ENCODE data around the gene OR2D3. TPM values are rescaled to one million over a fixed set of nuclear protein-coding genes. Genes with fewer than 3 reads are reported as not detected.
"Not testable (repeated sequence)": the region's sequence is repeated elsewhere in the genome, so short reads cannot be mapped to it uniquely, and the experiment has no call there.

The OR2D3 gene
- total and polyA plus RNA-seq, 12 donors = not detected

- intact Hi-C loops (cut with DNase I) = no loop called here
- no peaks in the 10 kb centered on the region for H3K36me3 ChIP-seq (replicated peaks in 1 of 2)
- H3K4me3 ChIP-seq = no peak overlapping the region
- H3K4me1 ChIP-seq (replicated peaks in 1 of 2) = no peaks in the 10 kb centered on the region
- H3K9me3 ChIP-seq (replicated peaks in 1 of 3) = no peaks in the 10 kb centered on the region
- H3K27me3 ChIP-seq = no peaks in the 10 kb centered on the region
- no peak for DNase-seq
- no peak overlapping the region for H3K27ac ChIP-seq
- TF ChIP-seq POLR2A (IDR thresholded peaks at IDR 0.05) (no peak), CTCF (IDR thresholded peaks at IDR 0.05) (no peak)
These were observed 41.3 kb downstream of the OR2D3 start for GRCh38 chr11:6962141-6962540.

DNA sequence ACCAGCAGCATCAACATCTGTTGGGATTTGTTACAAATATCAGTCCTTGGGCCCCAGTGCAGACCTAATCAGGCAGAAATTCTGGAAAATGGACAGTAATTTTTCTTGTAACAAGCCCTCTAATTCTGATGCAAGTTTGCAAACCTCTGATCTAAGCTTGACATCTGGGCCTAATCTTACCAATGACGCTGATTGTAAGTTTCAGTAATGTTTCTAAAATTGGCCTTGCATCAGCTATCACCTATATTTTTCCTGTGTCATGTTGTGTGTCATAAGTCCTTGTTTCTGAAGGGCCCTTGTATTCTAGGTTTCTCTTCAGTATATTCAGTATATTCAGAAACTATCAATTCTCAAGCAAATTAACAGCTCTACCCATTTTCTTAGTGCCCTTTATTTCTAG lies 41.9 kb downstream of the OR2D3 start:
- Histone ChIP-seq H3K27me3 (no peaks in the 10 kb centered on the region), H3K4me1 (replicated peaks in 1 of 2) (no peaks in the 10 kb centered on the region), H3K9me3 (replicated peaks in 1 of 3) (no peaks in the 10 kb centered on the region), H3K36me3 (replicated peaks in 1 of 2) (no peaks in the 10 kb centered on the region), H3K4me3 (no peak overlapping the region), H3K27ac (no peak overlapping the region)
- no peak for DNase-seq
- TF ChIP-seq CTCF (IDR thresholded peaks at IDR 0.05) = no peak
- no peak for TF ChIP-seq POLR2A (IDR thresholded peaks at IDR 0.05)
- intact Hi-C loops (cut with DNase I) = no loop called here
- WGBS, 4 donors = 82 to 88% (median 84%) methylated on average over 1 of the region's 1 CpG

DNA sequence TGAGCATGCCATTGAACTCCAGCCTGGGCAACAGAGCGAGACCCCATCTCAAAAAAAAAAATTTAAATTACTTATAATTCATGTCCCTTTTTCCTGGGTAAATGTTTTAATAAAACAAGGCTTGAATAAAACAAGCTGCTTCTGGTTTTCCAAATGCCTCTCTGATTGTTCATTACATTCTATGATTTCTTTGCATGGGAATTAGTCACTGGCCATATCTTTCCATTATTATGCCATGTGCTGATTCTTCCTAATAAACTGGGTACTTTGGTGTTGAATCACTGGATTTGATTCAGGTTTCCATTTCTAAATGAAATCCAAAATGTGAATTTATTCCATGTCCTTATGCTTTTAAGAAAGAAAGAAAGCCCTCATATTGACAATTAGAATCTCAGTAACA lies 48.0 kb downstream of the OR2D3 start:
- no peaks in the 10 kb centered on the region for H3K4me1 ChIP-seq (replicated peaks in 1 of 2)
- no peak overlapping the region for H3K4me3 ChIP-seq
- DNase-seq = no peak
- H3K9me3 ChIP-seq (replicated peaks in 1 of 3) = no peaks in the 10 kb centered on the region
- intact Hi-C loops (cut with DNase I) = no loop called here
- H3K27ac ChIP-seq = no peak overlapping the region
- no peak for TF ChIP-seq POLR2A (IDR thresholded peaks at IDR 0.05)
- TF ChIP-seq CTCF (IDR thresholded peaks at IDR 0.05) = no peak
- WGBS, 4 donors = 94 to 100% (median 98%) methylated on average over 1 of the region's 1 CpG
- no peaks in the 10 kb centered on the region for H3K36me3 ChIP-seq (replicated peaks in 1 of 2)
- H3K27me3 ChIP-seq = no peaks in the 10 kb centered on the region

- intact Hi-C loops (cut with DNase I); H3K27ac ChIP-seq; DNase-seq; H3K9me3 ChIP-seq (replicated peaks in 1 of 3); H3K4me1 ChIP-seq (replicated peaks in 1 of 2); H3K36me3 ChIP-seq (replicated peaks in 1 of 2); H3K4me3 ChIP-seq; H3K27me3 ChIP-seq: not testable (repeated sequence)
- 61 to 75% (median 68%) methylated on average over 4 of the region's 4 CpGs for WGBS, 4 donors
These were observed 49.1 kb downstream of the OR2D3 start for GRCh38 chr11:6969854-6970253.

Other genes with a start within 250 kb of the OR2D3 start
- 100 to 1,000 TPM in 3 of 9 donors, 10 to 100 TPM in 6; 51.2 to 532 (median 79.8) TPM for gene MRPL17, start 237.7 kb upstream of the OR2D3 start, total RNA-seq
- 100 to 1,000 TPM in 1 of 3 donors, 10 to 100 TPM in 2; 77.8 to 141 (median 97.9) TPM for gene MRPL17, start 237.7 kb upstream of the OR2D3 start, polyA plus RNA-seq
- under 1 TPM in 4 of 9 donors, not detected in 5; 0.14 to 0.64 (median 0.26) TPM for gene OR2AG2, start 149.0 kb upstream of the OR2D3 start, total RNA-seq
- gene OR2AG2, start 149.0 kb upstream of the OR2D3 start, polyA plus RNA-seq = under 1 TPM in 1 of 3 donors, not detected in 2; 0.27 TPM
- not detected for gene OR2AG1, start 138.0 kb upstream of the OR2D3 start, total RNA-seq
- gene OR2AG1, start 138.0 kb upstream of the OR2D3 start, polyA plus RNA-seq = not detected
- under 1 TPM in 5 of 9 donors, not detected in 4; 0.07 to 0.39 (median 0.13) TPM for gene OR6A2, start 121.3 kb upstream of the OR2D3 start, total RNA-seq
- not detected for gene OR6A2, start 121.3 kb upstream of the OR2D3 start, polyA plus RNA-seq
- not detected for gene OR10A5, start 75.3 kb upstream of the OR2D3 start, total RNA-seq
- gene OR10A5, start 75.3 kb upstream of the OR2D3 start, polyA plus RNA-seq = not detected
- gene OR10A2, start 57.9 kb upstream of the OR2D3 start, total RNA-seq = not detected
- gene OR10A2, start 57.9 kb upstream of the OR2D3 start, polyA plus RNA-seq = not detected
- gene OR10A4, start 44.4 kb upstream of the OR2D3 start, total RNA-seq = not detected
- gene OR10A4, start 44.4 kb upstream of the OR2D3 start, polyA plus RNA-seq = not detected
- gene OR2D2, start 28.5 kb upstream of the OR2D3 start, total RNA-seq = under 1 TPM in 3 of 9 donors, not detected in 6; 0.11 to 0.34 (median 0.28) TPM
- not detected for gene OR2D2, start 28.5 kb upstream of the OR2D3 start, polyA plus RNA-seq
- 1 to 10 TPM in 6 of 9 donors, under 1 TPM in 3; 0.51 to 2.6 (median 1.8) TPM for gene ZNF215, start 5.4 kb downstream of the OR2D3 start, total RNA-seq
- gene ZNF215, start 5.4 kb downstream of the OR2D3 start, polyA plus RNA-seq = 1 to 10 TPM in 1 of 3 donors, under 1 TPM in 2; 0.34 to 2.6 (median 0.64) TPM
- gene ZNF214, start 99.3 kb downstream of the OR2D3 start, total RNA-seq = 10 to 100 TPM in 1 of 9 donors, 1 to 10 TPM in 7, under 1 TPM in 1; 0.96 to 14.2 (median 1.8) TPM
- 1 to 10 TPM in 1 of 3 donors, under 1 TPM in 2; 0.48 to 2.3 (median 0.71) TPM for gene ZNF214, start 99.3 kb downstream of the OR2D3 start, polyA plus RNA-seq
- under 1 TPM in 3 of 9 donors, not detected in 6; 0.11 TPM for gene NLRP14, start 99.5 kb downstream of the OR2D3 start, total RNA-seq
- gene NLRP14, start 99.5 kb downstream of the OR2D3 start, polyA plus RNA-seq = under 1 TPM in 1 of 3 donors, not detected in 2; 0.05 TPM
- under 1 TPM in 1 of 9 donors, not detected in 8; 0.06 TPM for gene RBMXL2, start 168.0 kb downstream of the OR2D3 start, total RNA-seq
- under 1 TPM in 1 of 3 donors, not detected in 2; 0.03 TPM for gene RBMXL2, start 168.0 kb downstream of the OR2D3 start, polyA plus RNA-seq

Data from adrenal gland (tissue), 12 donors.